ENCODE data around the gene MYH11. TPM values are rescaled to one million over a fixed set of nuclear protein-coding genes. Genes with fewer than 3 reads are reported as not detected.
"Not testable (repeated sequence)": the region's sequence is repeated elsewhere in the genome, so short reads cannot be mapped to it uniquely, and the experiment has no call there.

The MYH11 gene
- total RNA-seq, 1 experiment from 2014 or later = not detected

DNA sequence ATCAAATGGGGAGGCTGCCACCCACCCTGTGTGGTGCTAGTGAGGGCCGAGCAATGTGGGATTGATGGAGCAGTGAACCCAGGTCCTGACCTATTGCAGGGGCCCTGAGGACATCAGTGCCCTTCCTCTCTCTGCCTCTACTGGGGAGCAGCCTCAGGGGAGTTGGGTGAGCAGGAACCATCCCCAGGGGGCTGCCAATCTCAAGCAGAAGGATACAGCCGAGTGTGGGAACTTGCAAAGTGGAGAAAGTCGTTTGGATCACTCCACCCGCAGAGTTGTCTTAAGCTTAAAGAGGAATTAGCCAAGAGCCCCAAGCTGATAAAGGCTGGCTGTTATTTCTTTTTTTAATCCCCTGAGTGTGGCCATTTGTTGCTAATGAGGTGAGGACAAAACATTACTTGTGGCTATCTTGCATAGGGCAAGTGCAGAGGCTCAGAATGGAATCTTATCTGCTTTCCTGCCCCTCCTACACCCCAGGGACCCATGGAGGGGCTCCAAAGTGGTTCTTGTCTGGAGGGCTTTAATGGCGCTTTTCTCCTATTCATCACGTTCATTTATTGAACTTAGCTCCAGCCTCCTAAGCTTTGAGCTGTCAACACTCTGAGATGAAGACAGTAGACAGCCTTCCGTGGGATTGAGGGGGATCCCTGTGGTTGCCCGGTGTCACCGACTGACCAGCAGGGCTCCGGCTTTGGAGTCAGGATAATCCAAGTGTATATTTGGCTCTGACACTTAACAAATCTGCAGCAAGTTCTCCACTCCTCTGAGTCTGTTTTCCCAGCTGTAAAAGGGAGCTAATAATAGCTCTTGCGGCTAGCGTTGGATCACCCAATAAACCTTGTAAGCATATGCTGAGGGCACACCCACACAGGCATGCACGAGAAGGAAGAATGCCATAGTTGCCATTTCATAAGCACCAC is 45.1 kb downstream of the MYH11 start:
- ChIA-PET CTCF (interaction anchor here (0.6 to 5.5 kb wide), 5 partner anchors 10 to 65 kb away, joined by 3 to 43 read pairs (median 3); no protein-coding TSS in a partner anchor), POLR2A (no interaction called here)
- no TSS peak for BruUV-seq (replicated peaks)
- Mint-ChIP-seq H3K36me3 (ENCODE audit: insufficient read depth, unreplicated experiment) (no peaks in the 10 kb centered on the region), H3K27me3 (ENCODE audit: insufficient read depth, unreplicated experiment) (peaks cover 39% of the 10 kb centered on the region), H3K4me1 (ENCODE audit: insufficient read depth, unreplicated experiment) (no peaks in the 10 kb centered on the region), H3K27ac (ENCODE audit: low read depth, unreplicated experiment) (peak overlapping the region; percentile 19), H3K4me3 (ENCODE audit: unreplicated experiment) (no peak overlapping the region), H3K9me3 (ENCODE audit: unreplicated experiment) (peaks cover 17% of the 10 kb centered on the region)
- TF ChIP-seq, protein P1, sequence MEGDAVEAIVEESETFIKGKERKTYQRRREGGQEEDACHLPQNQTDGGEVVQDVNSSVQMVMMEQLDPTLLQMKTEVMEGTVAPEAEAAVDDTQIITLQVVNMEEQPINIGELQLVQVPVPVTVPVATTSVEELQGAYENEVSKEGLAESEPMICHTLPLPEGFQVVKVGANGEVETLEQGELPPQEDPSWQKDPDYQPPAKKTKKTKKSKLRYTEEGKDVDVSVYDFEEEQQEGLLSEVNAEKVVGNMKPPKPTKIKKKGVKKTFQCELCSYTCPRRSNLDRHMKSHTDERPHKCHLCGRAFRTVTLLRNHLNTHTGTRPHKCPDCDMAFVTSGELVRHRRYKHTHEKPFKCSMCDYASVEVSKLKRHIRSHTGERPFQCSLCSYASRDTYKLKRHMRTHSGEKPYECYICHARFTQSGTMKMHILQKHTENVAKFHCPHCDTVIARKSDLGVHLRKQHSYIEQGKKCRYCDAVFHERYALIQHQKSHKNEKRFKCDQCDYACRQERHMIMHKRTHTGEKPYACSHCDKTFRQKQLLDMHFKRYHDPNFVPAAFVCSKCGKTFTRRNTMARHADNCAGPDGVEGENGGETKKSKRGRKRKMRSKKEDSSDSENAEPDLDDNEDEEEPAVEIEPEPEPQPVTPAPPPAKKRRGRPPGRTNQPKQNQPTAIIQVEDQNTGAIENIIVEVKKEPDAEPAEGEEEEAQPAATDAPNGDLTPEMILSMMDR (IDR thresholded peaks at IDR 0.05; ENCODE audit: unreplicated experiment) = no peak
- DNase-seq (ENCODE audit: unreplicated experiment) = peak; percentile 68
- intact Hi-C loops (cut with micrococcal nuclease) = no loop called here

GRCh38 chr16:15810949-15811348 is 45.9 kb downstream of the MYH11 start:
- H3K4me1 Mint-ChIP-seq (ENCODE audit: insufficient read depth, unreplicated experiment) = no peaks in the 10 kb centered on the region
- POLR2A ChIA-PET = no interaction called here
- H3K4me3 Mint-ChIP-seq (ENCODE audit: unreplicated experiment) = no peak overlapping the region
- peaks cover 34% of the 10 kb centered on the region for H3K27me3 Mint-ChIP-seq (ENCODE audit: insufficient read depth, unreplicated experiment)
- peak overlapping the region; percentile 3 for H3K27ac Mint-ChIP-seq (ENCODE audit: low read depth, unreplicated experiment)
- peaks cover 12% of the 10 kb centered on the region for H3K9me3 Mint-ChIP-seq (ENCODE audit: unreplicated experiment)
- intact Hi-C loops (cut with micrococcal nuclease) = no loop called here
- no peaks in the 10 kb centered on the region for H3K36me3 Mint-ChIP-seq (ENCODE audit: insufficient read depth, unreplicated experiment)
- CTCF ChIA-PET = interaction anchor here (5.5 kb wide), 1 partner anchor 11 kb away, joined by 43 read pairs; no protein-coding TSS in a partner anchor
- no peak for DNase-seq (ENCODE audit: unreplicated experiment)
- BruUV-seq (replicated peaks) = no TSS peak
- TF ChIP-seq, protein P1 (IDR thresholded peaks at IDR 0.05; ENCODE audit: unreplicated experiment) = no peak

DNA sequence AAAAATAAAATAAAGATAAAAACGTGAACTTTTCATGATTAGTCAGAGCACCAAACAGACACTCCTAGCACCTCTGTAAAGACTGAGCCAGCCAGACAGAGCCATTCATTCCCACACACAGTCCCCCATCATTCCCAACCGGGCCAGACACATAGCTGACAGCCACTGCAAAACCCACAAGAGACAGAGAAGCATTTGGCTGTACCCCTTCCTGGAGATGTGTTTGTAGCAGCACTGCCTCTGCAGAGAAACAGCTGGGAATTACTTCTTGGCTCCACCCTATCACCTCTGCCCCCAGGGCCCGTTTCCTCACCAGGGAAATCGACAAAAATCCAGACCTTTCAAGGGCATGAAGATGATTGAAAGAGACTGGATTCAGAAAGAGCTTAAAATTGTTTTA is 46.4 kb downstream of the MYH11 start:
- DNase-seq (ENCODE audit: unreplicated experiment) = no peak
- ChIA-PET POLR2A (no interaction called here), CTCF (interaction anchor here (0.6 to 5.5 kb wide), 2 partner anchors 11 to 116 kb away, joined by 3 to 43 read pairs; no protein-coding TSS in a partner anchor)
- no peak overlapping the region for H3K4me3 Mint-ChIP-seq (ENCODE audit: unreplicated experiment)
- H3K36me3 Mint-ChIP-seq (ENCODE audit: insufficient read depth, unreplicated experiment) = no peaks in the 10 kb centered on the region
- TF ChIP-seq, protein P1 (IDR thresholded peaks at IDR 0.05; ENCODE audit: unreplicated experiment) = no peak
- intact Hi-C loops (cut with micrococcal nuclease) = no loop called here
- H3K27me3 Mint-ChIP-seq (ENCODE audit: insufficient read depth, unreplicated experiment) = peaks cover 28% of the 10 kb centered on the region
- no TSS peak for BruUV-seq (replicated peaks)
- peaks cover 6% of the 10 kb centered on the region for H3K9me3 Mint-ChIP-seq (ENCODE audit: unreplicated experiment)
- no peaks in the 10 kb centered on the region for H3K4me1 Mint-ChIP-seq (ENCODE audit: insufficient read depth, unreplicated experiment)
- H3K27ac Mint-ChIP-seq (ENCODE audit: low read depth, unreplicated experiment) = peak overlapping the region; percentile 3

GRCh38 chr16:15809297-15809696 is 47.5 kb downstream of the MYH11 start:
- POLR2A ChIA-PET; DNase-seq (ENCODE audit: unreplicated experiment); intact Hi-C loops (cut with micrococcal nuclease); H3K4me1 Mint-ChIP-seq (ENCODE audit: insufficient read depth, unreplicated experiment); H3K36me3 Mint-ChIP-seq (ENCODE audit: insufficient read depth, unreplicated experiment); H3K9me3 Mint-ChIP-seq (ENCODE audit: unreplicated experiment); H3K27ac Mint-ChIP-seq (ENCODE audit: low read depth, unreplicated experiment); H3K4me3 Mint-ChIP-seq (ENCODE audit: unreplicated experiment); BruUV-seq (replicated peaks): not testable (repeated sequence)
- CTCF ChIA-PET = interaction anchor here (5.5 kb wide), 1 partner anchor 12 kb away, joined by 43 read pairs; no protein-coding TSS in a partner anchor
- peaks cover 17% of the 10 kb centered on the region for H3K27me3 Mint-ChIP-seq (ENCODE audit: insufficient read depth, unreplicated experiment)
